PC-9 (cell line): ENCODE measurements around the gene SNTG2.

ENCODE experiments used
- EZH2 ChIP-seq: fragments of 200-600 bp; sonication (generic); IDR thresholded peaks from 2 replicates; pipeline ENCODE4 v1.8.0; 2017; ENCODE audit warnings: antibody characterized with exemption, low read depth
- TF ChIP-seq, protein P1 (sequence below): fragments of 200-600 bp; sonication (generic); conservative IDR thresholded peaks from 2 replicates; pipeline ENCODE4 v1.6.1; 2017; ENCODE audit warnings: mixed run types, antibody characterized with exemption, mild to moderate bottlenecking, moderate library complexity

DNA sequence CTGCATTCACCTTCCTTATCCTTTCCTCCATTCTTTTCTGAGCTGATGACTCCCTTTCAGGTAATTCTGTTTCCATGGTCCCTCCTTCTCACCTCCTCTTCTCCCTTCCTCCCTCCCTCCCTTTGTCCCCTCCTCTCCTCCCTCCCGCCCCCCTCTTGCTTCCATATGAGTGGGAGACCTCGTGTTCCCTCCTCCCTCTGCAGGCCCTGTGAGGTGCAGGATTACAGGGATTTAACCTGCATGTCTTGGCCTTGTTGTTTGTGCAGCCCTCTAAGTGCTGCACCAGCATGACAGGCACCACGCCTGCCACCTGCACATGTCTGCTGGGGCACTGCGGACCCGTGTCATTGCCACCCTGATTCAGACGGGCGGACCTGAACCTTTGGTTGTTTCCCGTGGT lies 103.1 kb downstream of the SNTG2 start:
- TF ChIP-seq, protein P1, sequence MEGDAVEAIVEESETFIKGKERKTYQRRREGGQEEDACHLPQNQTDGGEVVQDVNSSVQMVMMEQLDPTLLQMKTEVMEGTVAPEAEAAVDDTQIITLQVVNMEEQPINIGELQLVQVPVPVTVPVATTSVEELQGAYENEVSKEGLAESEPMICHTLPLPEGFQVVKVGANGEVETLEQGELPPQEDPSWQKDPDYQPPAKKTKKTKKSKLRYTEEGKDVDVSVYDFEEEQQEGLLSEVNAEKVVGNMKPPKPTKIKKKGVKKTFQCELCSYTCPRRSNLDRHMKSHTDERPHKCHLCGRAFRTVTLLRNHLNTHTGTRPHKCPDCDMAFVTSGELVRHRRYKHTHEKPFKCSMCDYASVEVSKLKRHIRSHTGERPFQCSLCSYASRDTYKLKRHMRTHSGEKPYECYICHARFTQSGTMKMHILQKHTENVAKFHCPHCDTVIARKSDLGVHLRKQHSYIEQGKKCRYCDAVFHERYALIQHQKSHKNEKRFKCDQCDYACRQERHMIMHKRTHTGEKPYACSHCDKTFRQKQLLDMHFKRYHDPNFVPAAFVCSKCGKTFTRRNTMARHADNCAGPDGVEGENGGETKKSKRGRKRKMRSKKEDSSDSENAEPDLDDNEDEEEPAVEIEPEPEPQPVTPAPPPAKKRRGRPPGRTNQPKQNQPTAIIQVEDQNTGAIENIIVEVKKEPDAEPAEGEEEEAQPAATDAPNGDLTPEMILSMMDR: no peak
- no peak for TF ChIP-seq EZH2
